ENCODE results near the gene APOBEC3A.
"Not testable (repeated sequence)": the region's sequence is repeated elsewhere in the genome, so short reads cannot be mapped to it uniquely, and the experiment has no call there.

The APOBEC3A gene

DNA sequence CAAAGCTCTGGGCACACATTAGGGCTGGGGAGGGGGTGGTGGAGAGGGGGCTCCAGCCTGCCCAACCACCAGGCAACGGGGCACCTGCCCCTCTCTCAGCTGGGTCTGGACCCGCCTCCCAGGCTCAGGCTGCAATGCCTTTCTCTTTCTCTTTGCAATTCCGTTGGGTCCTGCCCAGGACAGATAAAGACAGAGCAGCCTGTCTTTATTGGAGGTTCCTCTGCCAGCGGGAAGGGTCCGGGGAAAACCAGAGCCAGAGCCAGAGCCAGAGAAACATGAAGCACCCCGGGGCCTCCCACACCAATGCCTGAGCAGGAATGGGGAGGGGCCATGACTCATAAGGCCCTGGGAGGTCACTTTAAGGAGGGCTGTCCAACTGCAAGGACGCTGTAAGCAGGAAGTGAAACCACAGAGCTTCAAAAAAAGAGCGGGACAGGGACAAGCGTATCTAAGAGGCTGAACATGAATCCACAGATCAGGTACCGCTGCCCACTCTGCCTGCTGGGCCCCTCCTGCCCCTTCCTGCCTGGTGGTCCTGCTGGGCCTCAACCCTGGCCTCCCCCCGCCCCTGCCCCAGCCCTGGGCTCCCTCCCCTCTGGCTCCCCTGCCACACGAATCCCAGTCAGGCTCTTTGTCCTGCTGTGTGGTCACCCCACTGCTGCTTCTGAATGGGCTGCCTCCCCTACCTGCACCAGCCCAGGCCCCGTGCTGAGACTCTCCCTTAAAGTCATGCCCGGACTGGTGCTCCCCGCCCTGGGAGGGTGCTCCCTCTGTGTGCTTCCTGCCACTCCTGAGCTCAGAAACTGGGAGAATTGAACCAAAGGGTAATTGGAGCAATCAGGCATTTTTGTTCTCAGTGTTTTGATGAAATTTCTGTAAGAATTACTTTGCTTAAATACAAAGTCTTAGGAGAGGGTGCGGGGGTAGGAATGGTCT lies 24.9 kb downstream of the APOBEC3A start, which contains the start of gene APOBEC3B:
Gene APOBEC3B (plus strand): TSS at position 356 of the 936 bp plus-strand sequence. CDS start 107 bp downstream, at position 463.
- DNase-seq = peak; percentile 85

DNA sequence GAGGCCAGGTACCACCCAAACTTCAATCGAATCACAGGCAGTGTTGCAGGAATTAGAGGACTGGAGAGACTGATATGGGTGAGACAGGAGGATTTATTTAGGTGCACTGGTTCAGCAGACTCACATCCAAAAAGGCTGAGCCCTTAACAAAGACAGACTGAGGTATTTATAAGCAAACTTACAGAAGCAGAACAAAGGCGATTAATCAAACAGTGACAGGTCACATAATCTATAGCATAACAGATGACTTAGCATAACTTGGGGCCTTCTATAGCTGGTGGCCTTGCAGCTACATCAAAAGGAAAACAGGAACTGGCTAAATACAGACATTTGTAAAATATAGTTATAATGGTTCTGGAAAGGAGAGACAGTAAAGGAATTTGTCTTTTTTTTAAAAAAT lies 26.8 kb downstream of the APOBEC3A start:
- DNase-seq = no peak

DNA sequence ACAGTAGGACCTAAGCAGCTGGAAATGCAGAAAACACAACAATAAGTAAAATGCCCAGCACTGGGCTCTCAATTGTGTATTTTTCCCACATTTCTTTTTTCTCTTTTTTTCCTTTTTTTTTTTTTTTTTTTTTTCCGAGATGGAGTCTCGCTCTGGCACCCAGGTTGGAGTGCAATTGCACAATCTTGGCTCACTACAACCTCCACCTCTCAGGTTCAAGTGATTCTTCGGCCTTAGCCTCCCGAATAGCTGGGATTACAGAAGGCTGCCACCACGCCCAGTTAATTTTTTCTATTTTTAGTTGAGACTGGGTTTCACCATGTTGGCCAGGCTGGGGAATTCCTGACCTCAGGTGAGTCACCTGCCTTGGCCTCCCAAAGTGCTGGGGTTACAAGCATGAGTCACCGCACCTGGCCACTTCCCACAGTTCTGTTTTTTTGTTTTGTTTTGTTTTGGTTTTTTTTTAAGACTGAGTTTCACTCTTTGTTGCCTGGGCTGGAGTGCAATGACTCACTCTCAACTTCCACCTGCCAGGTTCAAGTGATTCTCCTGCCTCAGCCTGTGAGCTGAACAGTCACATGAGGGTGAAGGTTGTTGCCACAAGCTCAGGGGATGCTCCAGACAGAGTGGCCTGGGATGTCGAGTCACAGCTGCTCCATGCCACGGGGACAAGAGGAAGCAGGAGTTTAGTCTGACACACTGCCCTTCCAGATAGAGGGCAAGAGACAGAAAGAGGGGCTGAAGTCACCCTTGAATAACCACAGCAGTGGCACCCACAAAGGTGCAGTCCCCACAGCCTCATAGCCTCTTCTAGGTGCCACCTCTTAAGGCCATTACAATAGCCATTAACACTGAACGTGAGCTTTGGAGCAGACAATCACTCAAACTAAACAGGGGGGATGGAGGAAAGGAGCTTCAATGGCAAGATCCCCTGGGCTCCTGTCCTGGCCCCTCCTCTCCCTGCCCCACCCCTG lies 27.7 kb downstream of the APOBEC3A start:
- peak; percentile 74 for DNase-seq

DNA sequence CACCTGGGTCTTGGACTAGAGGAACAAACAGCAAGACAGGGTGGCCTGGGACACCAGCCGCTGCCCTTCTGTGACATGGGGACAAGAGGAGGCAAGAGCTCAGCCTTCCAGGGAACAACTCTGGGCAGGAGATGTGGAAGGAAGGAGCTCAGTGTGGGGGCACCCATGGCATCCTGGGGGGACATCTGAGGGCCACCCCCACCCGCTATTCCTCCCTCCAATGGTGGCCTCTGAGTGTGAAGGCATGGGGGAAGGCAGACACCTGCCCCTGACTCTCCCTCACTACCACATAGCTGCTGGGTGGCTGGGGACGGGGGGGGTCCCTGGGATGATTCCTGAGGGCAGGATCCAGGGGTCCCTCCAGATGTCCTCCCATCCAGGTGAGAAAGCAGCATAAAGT lies 29.2 kb downstream of the APOBEC3A start:
- DNase-seq = no peak

DNA sequence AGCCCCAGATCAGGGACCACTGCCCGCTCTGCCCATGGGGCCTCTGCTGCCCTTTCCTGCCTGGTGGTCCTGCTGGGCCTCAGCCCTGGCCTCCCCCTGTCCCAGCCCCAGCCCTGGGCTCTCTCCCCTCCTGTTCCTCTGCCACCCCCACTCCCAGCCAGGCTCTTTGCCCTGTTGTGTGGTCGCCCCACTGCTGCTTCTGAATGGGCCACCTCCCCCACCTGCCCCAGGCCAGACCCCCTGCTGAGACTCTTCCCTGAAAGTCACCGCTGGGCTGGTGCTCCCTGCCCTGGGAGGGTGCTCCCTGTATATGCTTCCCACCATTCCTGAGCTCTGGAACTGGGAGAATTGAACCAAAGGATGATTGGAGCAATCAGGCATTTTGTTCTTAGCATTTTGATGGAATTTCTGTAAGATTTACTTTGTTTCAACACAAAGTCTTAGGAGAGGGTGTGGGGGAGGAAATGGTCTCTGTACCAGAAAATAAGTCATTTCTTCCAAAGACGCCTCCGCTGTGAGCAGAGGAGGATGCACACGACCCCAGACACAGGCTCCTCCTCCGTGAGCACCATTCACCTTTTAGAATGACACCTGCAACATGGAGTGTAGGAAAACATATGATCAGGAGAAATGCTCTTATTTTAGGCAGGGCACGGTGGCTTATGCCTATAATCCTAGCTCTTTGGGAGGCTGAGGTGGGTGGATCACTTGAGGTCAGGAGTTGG lies 29.9 kb downstream of the APOBEC3A start:
- DNase-seq = no peak

DNA sequence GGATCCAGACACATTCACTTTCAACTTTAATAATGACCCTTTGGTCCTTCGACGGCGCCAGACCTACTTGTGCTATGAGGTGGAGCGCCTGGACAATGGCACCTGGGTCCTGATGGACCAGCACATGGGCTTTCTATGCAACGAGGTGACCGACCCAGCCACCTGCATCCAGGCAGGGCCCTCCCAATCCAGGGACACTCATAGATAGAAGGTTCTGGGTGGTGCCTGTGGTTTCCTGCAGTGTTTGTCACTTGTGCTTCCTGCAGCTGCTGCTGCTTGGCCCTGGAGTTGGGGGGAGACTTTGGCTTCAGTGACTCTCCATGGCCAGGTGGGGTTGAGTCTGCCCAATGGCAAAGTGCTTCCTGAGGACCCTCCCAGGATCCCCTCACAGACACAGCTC lies 32.1 kb downstream of the APOBEC3A start:
- DNase-seq = no peak

DNA sequence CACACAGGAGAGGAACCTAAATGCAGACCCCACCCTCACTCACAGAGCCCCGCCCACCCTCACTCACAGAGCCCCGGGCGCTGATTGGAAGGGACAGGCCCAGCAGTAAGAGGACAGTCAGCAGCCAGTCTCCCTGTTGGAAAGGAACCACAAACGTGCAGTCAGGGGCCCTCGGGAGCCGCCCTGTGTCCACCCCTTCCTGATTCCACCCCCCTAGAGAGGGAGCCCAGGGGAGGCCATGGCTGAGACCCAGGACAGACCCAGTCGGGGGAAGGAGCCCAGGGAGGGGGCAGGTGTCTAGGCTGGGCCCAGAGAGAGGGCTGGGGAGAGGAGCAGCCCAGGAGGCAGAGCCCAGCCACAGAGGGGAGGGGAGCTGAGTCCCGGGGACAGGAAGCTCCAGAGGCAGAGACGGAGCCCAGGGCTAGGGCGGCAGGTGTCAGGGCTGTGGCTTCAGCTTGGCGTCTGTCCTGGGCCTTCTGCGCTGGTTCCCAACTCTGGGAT lies 35.5 kb downstream of the APOBEC3A start:
- not testable (repeated sequence) for DNase-seq

DNA sequence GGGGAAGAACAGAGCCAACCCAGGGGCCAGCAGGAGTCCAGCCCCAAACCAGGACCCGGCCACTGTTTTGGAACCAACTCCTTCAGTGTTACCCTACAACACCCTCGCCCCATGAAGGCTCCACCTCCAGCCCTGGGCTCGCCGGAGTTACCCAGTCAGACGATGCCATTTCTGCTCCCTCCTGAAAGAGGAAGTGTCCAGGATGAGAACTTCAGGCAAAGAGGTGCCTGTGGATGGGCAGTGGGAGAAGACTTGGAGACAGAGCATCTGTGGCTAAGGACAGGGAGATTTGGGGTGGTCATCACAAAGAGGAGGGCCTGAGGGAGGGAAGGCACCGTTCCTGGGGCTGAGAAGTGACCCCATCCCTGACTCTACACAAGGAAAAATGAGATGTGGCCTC lies 38.7 kb downstream of the APOBEC3A start:
- no peak for DNase-seq

DNA sequence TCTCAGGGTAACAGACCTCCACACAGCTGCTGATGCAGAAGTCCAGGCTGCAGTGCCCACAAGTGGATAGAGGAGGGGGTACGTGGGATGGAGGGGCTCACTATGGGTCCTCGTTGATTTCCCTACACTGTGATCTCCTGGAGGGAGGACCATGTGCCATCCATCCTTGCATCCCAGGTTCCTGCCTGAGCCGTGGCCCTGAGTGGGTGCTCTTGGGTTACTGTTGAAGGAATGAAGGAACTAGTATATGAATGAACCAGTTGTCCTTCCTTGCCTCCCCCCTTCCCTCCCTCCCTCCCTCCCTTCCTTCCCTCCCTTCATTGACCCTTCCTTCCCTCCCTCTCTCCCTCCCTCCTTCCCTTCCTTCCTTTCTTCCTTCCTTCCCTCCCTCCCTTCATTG lies 40.1 kb downstream of the APOBEC3A start:
- DNase-seq = no peak

DNA sequence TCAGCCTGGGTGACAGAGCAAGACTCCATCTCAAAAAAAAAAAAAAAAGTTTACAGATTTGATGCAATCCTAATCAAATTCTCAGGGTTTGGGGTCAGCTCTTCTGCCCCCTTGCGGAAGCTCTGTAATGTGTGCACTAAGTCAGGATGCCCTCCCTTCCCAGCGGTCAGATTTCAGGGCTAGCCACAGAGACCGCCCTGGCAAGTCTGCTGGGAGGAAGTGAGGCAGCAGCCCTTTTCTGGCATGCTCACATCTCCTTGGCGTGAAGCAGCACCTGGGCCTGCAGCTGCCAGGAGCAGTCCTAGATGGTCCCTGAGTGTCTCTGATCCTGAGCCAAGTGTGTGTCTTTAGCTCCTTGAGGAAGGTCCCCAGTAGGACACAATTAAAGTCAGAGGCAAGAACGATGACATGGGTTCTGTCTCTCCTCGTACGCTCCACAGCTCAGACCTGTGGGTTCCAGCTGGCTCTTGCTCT lies 45.8 kb downstream of the APOBEC3A start:
- peak; percentile 85 for DNase-seq

DNA sequence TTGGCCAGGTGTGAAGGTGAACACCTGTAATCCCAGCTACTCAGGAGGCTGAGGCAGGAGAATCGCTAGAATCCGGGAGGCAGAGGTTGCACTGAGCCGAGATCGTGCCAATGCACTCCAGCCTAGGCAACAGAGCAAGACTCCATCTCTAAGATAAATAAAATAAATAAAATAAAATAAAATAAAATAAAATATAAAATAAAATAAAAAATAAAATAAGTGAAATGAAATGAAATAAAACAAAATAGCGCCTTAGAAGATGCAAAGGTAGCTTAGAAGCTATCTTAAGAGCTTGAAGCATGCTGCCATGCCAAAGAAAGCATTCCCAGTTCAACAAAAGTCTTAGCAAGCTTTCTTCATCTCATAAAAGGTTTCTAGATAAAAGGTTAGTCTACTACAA lies 49.8 kb downstream of the APOBEC3A start:
- no peak for DNase-seq

DNA sequence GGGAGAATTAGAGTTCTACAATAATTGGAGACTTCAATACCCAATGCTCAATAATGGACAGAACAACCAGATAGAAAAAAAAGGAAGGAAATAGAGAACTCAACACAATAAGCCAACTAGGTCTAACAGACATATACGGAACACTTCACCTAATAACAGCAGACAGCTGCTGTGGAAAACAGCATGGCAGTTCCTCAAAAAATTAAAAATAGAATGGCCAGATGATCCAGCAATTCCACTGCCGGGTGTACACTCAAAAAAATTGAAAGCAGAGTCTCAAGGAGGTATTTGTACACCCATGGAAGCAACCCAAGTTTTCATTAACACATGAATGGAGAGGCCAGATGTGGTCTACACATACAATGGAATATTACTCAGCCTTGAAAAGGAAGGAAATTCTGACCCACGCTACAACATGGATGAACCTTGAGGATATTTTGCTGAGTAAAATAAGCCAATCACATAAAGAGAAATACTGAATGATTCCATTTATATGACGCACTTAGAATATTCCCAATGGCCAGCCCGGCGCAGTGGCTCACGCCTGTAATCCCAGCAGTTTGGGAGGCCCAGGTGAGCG lies 51.0 kb downstream of the APOBEC3A start:
- DNase-seq = not testable (repeated sequence)

DNA sequence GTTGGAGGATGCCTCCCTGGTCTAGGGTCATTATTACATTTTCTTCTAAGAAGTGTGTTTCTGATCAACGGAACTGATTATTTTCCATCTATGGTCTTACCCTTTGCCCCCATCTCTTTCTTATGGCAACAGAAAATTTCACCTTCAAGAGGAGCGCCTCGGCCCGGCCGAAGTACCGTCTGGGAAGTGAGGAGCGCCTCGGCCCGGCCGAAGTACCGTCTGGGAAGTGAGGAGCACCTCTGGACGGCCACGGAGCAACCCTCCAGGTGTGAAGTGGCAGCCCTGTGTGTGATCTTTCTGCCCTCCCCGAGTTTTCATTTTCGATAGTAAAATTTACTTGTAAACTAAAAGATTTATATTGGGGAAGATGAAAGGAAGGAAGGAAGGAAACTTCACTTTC lies 53.5 kb downstream of the APOBEC3A start:
- DNase-seq = no peak

Data from DMS79 (cell line).